Measurements from ENCODE around the gene NOD1.
A peak's percentile ranks its signal among the peaks of the same experiment; 100 is the strongest.
"Not testable (repeated sequence)": the region's sequence is repeated elsewhere in the genome, so short reads cannot be mapped to it uniquely, and the experiment has no call there.

NOD1 gene

GRCh38 chr7:30447466-30447865 lies 31.1 kb downstream of the NOD1 start:
- no peak for DNase-seq

- no peak for DNase-seq
Measured at GRCh38 chr7:30446266-30446665, 32.3 kb downstream of the NOD1 start.

- DNase-seq, result peak; percentile 78
Measured at GRCh38 chr7:30445770-30446169, 32.8 kb downstream of the NOD1 start.

DNA sequence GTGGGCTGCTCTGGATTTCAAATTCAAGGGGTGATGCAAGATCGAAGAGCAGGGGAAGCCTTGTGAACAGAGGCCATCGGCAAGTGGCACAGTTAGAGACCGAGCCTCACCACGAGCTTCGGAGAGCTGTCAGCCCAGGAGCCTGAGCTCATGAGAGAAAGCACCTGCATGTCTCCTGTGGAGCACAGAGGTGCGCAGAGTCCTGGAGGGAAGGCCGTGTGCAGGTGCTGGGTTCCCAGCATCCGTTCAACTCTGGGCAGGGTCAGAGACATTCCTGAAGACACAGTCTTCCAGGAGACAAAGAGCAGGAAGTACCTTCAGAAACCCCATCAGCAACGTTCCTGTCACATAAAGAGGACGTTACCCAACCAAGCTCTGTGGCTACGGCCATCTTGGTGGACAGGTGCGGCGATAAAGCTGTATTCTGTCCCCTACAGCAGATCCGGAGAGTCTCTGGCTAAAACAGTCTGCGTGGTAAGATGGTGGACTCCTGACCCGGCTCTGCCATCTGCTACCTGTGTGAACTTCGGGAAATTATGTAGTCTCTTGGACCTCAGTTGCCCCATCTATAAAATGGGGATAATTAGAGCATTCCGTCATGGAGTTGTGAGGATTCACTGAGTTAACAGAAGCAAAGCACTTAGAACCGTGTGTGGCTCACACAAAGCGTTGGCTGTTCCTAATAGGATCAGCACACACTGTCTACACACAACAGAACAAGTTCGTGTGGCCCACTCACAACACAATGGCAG lies 40.6 kb downstream of the NOD1 start:
- no peak for DNase-seq

GRCh38 chr7:30436518-30436917 lies 42.1 kb downstream of the NOD1 start:
- no peak for DNase-seq

DNA sequence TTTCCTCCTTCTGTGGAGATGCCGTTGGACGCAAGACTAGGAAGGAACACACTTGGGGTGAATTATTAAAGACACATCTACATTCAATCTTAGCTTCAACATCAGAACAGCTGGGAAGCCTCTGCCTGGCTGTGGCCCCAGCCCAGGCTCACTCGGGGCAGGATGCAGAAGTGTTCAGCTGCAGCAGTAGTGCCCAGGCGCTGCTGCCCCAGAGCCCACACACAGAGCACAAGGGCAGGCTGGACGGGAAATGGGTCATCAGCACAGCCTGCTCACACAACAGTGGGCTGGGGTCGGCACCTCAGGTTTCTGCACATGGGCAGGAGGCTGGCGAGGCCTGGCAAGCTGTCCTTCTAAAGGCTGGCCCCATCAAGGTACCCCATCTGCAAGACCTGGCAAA lies 42.5 kb downstream of the NOD1 start:
- DNase-seq, result no peak

DNA sequence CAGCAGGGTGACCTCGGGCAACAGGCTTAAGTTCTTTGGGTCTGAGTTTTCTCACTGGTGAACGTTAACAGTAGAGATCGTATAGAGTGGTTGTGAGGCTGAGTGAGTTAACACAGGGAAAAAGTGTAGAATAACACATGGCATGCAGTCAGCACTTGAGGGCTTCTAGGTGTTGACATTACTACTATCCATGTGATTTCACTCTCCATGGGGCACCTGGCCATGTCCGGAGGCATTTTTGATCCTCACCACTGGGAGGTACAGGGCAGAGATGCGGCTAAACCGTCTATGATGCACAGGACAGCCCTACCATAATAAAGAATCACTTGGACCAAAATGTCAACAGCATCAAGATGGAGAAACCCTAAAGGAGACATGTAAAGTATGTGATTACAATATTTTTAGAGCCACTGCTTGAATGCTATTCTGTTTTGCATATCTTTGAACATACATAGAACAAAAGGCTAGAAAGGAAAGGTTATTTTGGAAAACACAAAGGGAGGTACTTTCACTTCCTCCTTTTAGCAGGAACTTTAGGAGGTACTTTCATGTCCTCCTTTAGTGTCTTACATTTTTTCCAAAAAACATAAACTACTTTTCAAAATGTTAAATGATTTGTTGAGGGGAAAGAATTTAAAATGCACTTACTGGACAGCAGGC lies 44.3 kb downstream of the NOD1 start:
- DNase-seq, result no peak

DNA sequence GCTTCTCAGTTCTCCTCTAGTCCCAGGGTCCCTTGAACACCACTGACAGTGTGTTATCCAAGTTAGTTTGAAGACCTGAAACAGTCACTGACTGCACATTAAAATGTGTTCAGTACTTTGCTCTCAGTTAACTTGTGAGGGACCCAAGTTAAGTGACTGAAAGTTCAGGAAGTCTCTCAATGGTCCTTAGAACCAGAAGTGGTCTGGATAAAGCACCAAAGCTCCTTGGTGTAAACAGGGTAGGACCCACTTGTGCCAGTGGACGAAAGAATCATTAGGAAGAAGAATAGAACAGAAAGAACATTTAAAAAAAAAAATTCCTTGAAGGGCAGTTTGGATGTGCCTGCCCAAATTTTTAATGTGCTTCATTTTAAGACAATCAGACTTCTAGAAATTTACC lies 45.1 kb downstream of the NOD1 start:
- no peak for DNase-seq

GRCh38 chr7:30433082-30433481 lies 45.5 kb downstream of the NOD1 start:
- no peak for DNase-seq

- DNase-seq, result no peak
Measured at GRCh38 chr7:30430777-30431176, 47.8 kb downstream of the NOD1 start.

DNA sequence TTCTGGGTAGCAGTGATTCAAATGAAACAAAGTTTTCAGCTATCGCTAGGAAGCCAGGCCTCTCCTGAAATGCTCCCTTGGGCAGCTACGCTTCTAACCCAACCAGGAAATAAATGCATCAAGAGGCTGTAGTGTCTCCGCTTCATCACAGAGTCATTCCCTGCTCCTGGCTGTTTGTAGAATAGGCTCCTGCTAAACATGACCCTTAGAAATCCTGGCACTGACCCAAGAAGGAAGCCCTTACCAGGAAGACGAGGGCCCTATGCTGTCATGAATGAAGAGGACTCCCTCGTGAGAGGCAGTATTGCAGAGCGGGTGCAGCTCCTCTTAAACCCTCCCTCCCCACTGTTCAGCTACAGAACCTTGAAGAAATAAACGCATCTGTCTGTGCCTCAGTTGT lies 48.3 kb downstream of the NOD1 start:
- no peak for DNase-seq

DNA sequence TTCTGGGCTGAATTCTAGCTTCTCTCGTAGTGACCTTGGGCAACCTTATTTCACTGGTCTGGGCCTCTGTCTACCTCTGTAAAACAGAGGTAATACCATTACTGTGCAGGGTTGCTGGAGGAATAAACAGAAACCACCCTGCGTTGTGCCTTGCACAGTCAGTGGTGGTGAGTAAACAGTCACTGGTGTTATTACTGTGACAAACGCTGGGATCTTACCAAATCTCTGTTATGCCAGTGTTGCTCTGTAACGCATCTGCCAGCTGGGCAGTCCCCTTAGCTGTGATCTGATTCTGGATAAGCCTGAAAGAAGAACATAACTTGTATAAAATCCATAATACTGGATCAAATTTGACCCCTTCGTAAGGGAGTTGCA lies 49.4 kb downstream of the NOD1 start:
- no peak for DNase-seq

DNA sequence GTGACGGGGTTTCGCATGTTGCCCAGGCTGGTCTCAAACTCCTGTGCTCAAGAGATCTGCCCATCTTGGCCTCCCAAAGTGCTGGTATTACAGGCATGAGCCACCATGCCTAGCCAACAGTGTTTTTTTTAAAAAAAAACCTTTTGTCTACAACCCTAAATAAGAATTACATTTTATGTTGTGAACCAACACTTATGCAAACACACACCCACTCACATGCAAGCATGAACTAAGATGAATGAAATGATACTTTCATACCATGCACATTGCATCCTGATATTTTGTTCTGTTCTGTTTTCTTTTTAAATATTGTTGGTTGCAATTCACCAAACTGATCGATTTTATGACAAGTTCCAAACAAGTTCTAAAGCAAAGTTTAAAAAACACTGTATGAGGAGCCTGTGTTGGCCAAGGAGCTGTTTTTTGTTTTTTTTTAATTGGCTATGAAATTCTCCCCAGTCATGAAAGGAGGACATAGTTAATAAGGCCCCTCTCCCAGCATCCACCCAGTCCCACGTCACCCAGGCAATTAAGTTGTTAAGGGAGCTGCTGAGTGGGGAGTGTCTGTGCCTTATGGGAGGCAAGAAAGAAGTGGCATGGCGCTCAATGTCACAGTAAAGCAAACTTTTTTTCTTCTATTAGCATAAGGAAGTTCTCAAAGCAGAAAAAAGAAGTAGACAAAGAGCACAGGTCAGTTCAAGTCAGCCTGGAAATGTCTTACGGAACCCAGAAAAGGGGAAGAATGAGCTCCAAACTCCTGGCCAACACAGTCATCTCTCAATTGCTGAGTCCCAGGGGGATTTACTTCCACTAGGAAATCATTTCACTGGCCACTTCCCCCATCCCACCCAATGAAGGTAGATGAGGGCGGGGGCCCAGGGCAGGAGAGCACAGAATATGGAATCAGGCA lies 50.1 kb downstream of the NOD1 start:
- DNase-seq, result no peak

- DNase-seq, result no peak
Measured at GRCh38 chr7:30427296-30428070, 51.1 kb downstream of the NOD1 start.

GRCh38 chr7:30424506-30424905 lies 54.1 kb downstream of the NOD1 start:
- no peak for DNase-seq

GRCh38 chr7:30423788-30424505 lies 54.6 kb downstream of the NOD1 start:
- no peak for DNase-seq

DNA sequence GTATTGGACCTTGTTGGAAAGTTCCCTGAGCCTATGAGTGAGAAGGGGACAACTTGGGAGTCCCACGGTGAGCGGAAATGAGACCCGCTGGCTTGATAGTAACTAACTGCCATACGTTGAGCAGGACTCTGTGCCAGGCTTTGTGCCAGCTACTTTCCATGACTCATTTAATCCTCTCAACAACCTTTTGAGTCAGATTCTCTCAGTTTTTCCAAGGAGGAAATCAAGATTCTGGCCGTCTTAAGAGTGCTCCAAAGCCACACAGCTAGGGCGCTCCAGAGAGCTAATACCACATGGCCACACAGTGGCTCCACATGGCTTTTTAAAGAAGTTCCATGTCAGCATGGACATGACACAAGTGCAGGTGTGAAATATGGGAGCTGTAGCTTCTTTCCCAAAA lies 55.7 kb downstream of the NOD1 start:
- no peak for DNase-seq

- no peak for DNase-seq
Measured at GRCh38 chr7:30421647-30422196, 56.9 kb downstream of the NOD1 start.

- no peak for DNase-seq
Measured at GRCh38 chr7:30420662-30421061, 57.9 kb downstream of the NOD1 start.

DNA sequence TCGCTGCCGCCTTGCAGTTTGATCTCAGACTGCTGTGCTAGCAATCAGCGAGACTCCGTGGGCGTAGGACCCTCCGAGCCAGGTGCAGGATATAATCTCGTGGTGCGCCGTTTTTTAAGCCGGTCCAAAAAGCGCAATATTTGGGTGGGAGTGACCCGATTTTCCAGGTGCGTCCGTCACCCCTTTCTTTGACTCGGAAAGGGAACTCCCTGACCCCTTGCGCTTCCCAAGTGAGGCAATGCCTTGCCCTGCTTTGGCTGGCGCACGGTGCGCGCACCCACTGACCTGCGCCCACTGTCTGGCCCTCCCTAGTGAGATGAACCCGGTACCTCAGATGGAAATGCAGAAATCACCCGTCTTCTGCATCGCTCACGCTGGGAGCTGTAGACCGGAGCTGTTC lies 58.5 kb downstream of the NOD1 start:
- not testable (repeated sequence) for DNase-seq

- DNase-seq, result no peak
Measured at GRCh38 chr7:30413864-30414263, 64.7 kb downstream of the NOD1 start.
